Colonic mucosa (tissue), 4 donors: ENCODE data around the gene RFX4. TPM values are rescaled to one million over a fixed set of nuclear protein-coding genes. Genes with fewer than 3 reads are reported as not detected.

Source experiments
- DNase-seq: peaks from one replicate; pipeline ENCODE4 v3.0.0-alpha.2; 2020
- H3K27ac ChIP-seq: fragments of 200-600 bp; one replicate; pipeline ENCODE4 v1.8.0; 2021
- H3K27me3 ChIP-seq: fragments of 200-600 bp; one replicate; pipeline ENCODE4 v1.8.0; 2021
- H3K36me3 ChIP-seq: fragments of 200-600 bp; one replicate; pipeline ENCODE4 v1.8.0; 2021
- H3K4me1 ChIP-seq: fragments of 200-600 bp; one replicate; pipeline ENCODE4 v1.8.0; 2021; ENCODE audit warnings: mild to moderate bottlenecking
- H3K4me3 ChIP-seq: fragments of 200-600 bp; one replicate; pipeline ENCODE4 v1.8.0; 2021
- H3K9ac ChIP-seq, 2 donors: one replicate each; pipeline ENCODE4 v1.7.0; 2013; ENCODE audit warnings: control low read depth in 2 of 2, low read depth in 2 of 2, low read length in 2 of 2
- H3K9me3 ChIP-seq: fragments of 200-600 bp; one replicate; pipeline ENCODE4 v1.8.0; 2021
- CTCF ChIP-seq: fragments of 200-600 bp; IDR thresholded peaks from one replicate; pipeline ENCODE4 v1.8.0; 2022; ENCODE audit warnings: antibody characterized with exemption, mild to moderate bottlenecking
- intact Hi-C: fragments of 100-400 bp; cut with DNase I; formaldehyde crosslinking; loops from one replicate; pipeline ENCODE4 v1.14.1; 2022
- total RNA-seq, 2 donors: library from RNA; stranded (reverse); fragmentation: NEBNext Ultra II Directional in 1 of 2; extraction: Animal tissue kit (Norgen Biotek cat#: 25700) in 1 of 2; gene quantifications; one replicate each; pipeline ENCODE4 v1.2.1, GENCODE V29; 2021
- donor health status: healthy.
- donor health status: DM: no; HTN: no; CAD: no.
- donor health status: DM: no; HTN: no; CAD: no.

RFX4 gene
- total RNA-seq, 2 donors from 2014 or later: not detected

- DNase-seq: no peak
- Histone ChIP-seq H3K27me3 (no peaks in the 10 kb centered on the region), H3K4me3 (no peak overlapping the region), H3K27ac (peak overlapping the region; percentile 53), H3K9ac (no peak overlapping the region), H3K4me1 (no peaks in the 10 kb centered on the region), H3K36me3 (no peaks in the 10 kb centered on the region), H3K9me3 (no peaks in the 10 kb centered on the region)
- TF ChIP-seq CTCF: no peak
- intact Hi-C loops: no loop called here
Observed at GRCh38 chr12:106715582-106715981, 132.8 kb downstream of the RFX4 start.

- no peaks in the 10 kb centered on the region for H3K4me1 ChIP-seq
- TF ChIP-seq CTCF: no peak
- H3K27ac ChIP-seq: no peak overlapping the region
- intact Hi-C loops: no loop called here
- DNase-seq: no peak
- H3K36me3 ChIP-seq: no peaks in the 10 kb centered on the region
- no peak overlapping the region for H3K4me3 ChIP-seq
- H3K9ac ChIP-seq: no peak overlapping the region
- H3K9me3 ChIP-seq: no peaks in the 10 kb centered on the region
- no peaks in the 10 kb centered on the region for H3K27me3 ChIP-seq
Observed at GRCh38 chr12:106717673-106718072, 134.9 kb downstream of the RFX4 start.

- TF ChIP-seq CTCF: no peak
- H3K36me3 ChIP-seq: no peaks in the 10 kb centered on the region
- intact Hi-C loops: no loop called here
Observed at GRCh38 chr12:106719879-106720278, 137.1 kb downstream of the RFX4 start.

GRCh38 chr12:106720696-106721095 lies 137.9 kb downstream of the RFX4 start:
- intact Hi-C loops: no loop called here

More at GRCh38 chr12:106719879-106720278, 137.1 kb downstream of the RFX4 start:
- DNase-seq: no peak
- Histone ChIP-seq H3K27me3 (no peaks in the 10 kb centered on the region), H3K27ac (no peak overlapping the region), H3K4me3 (no peak overlapping the region), H3K4me1 (no peaks in the 10 kb centered on the region), H3K9me3 (no peaks in the 10 kb centered on the region), H3K9ac (no peak overlapping the region)

GRCh38 chr12:106721915-106722314 lies 139.1 kb downstream of the RFX4 start:
- Histone ChIP-seq H3K4me3 (no peak overlapping the region), H3K9me3 (no peaks in the 10 kb centered on the region), H3K36me3 (no peaks in the 10 kb centered on the region), H3K9ac (no peak overlapping the region), H3K4me1 (no peaks in the 10 kb centered on the region), H3K27ac (no peak overlapping the region), H3K27me3 (no peaks in the 10 kb centered on the region)
- TF ChIP-seq CTCF: no peak
- DNase-seq: no peak
- intact Hi-C loops: no loop called here

More at GRCh38 chr12:106720696-106721095, 137.9 kb downstream of the RFX4 start:
- Histone ChIP-seq H3K27ac (no peak overlapping the region), H3K27me3 (no peaks in the 10 kb centered on the region), H3K36me3 (no peaks in the 10 kb centered on the region), H3K9ac (no peak overlapping the region), H3K4me1 (no peaks in the 10 kb centered on the region), H3K4me3 (no peak overlapping the region), H3K9me3 (no peaks in the 10 kb centered on the region)
- TF ChIP-seq CTCF: no peak
- DNase-seq: no peak

GRCh38 chr12:106722837-106723236 lies 140.0 kb downstream of the RFX4 start:
- Histone ChIP-seq H3K27ac (no peak overlapping the region), H3K27me3 (no peaks in the 10 kb centered on the region), H3K4me3 (no peak overlapping the region), H3K9ac (no peak overlapping the region), H3K36me3 (no peaks in the 10 kb centered on the region), H3K9me3 (no peaks in the 10 kb centered on the region), H3K4me1 (no peaks in the 10 kb centered on the region)
- no peak for TF ChIP-seq CTCF
- intact Hi-C loops: no loop called here
- no peak for DNase-seq
